HCT116 (cell line): Measurements from ENCODE around the gene DDX24. TPM values are rescaled to one million over a fixed set of nuclear protein-coding genes. Genes with fewer than 3 reads are reported as not detected.

Experiments
- ATAC-seq: fragments of 200-7000 bp; cut with Tn5 transposase; 2 replicates; pipeline ENCODE4 v1.9.1; 2020; ENCODE audit warnings: mild to moderate bottlenecking, moderate library complexity
- BruUV-seq: library from RNA; stranded (reverse); fragments of 400-500 nt; replicated peaks from 2 replicates; lab custom pipeline; 2021; lab: Mats Ljungman, UMichigan
- CTCF ChIA-PET: fragments of 300-600 bp; sonication (Branson Sonifier 250); formaldehyde crosslinking; loops from one replicate; lab custom pipeline; 2021; ENCODE audit warnings: antibody characterized with exemption; lab: Charles Lee
- POLR2A ChIA-PET: fragments of 300-600, 350-600 bp; sonication (Branson Sonifier 250); formaldehyde crosslinking; loops from one replicate; lab custom pipeline; 2021; ENCODE audit warnings: antibody characterized with exemption; lab: Charles Lee
- RAD21 ChIA-PET, 2 experiments: fragments of 300-600 bp; sonication (Branson Sonifier 250); formaldehyde crosslinking; loops; one replicate each; lab custom pipeline; 2023; ENCODE audit warnings: low total read pairs in 2 of 2; ENCODE audit not compliant: uncharacterized antibody in 2 of 2, unreplicated experiment in 2 of 2, low non-redundant PET in 1 of 2; lab: Charles Lee
- DNase-seq: peaks from one replicate; pipeline ENCODE4 v3.0.0-alpha.2; 2010; ENCODE audit warnings: low read depth, low spot score
- H2AFZ ChIP-seq: fragments of 200-600 bp; shearing (Covaris generic), sonication (generic); 2 replicates; pipeline ENCODE4 v1.6.1; 2017; ENCODE audit warnings: low read depth, mixed run types, mixed read lengths, antibody characterized with exemption, low read length; ENCODE audit not compliant: poor library complexity, severe bottlenecking
- H3K27ac ChIP-seq: 2 replicates; pipeline ENCODE4 v1.5.1; 2012; ENCODE audit warnings: low read depth, low read length
- H3K27me3 ChIP-seq: fragments of 200-600 bp; sonication (generic); 2 replicates; pipeline ENCODE4 v1.6.1; 2016; ENCODE audit warnings: mixed run types, low read length, mixed read lengths; ENCODE audit not compliant: insufficient read depth
- H3K36me3 ChIP-seq, 2 experiments: fragments of 200-500 bp in 1 of 2; fragments of 200-600 bp in 1 of 2; sonication (Bioruptor generic) in 1 of 2; sonication (generic) in 1 of 2; 2 replicates each; pipeline versions ENCODE4 v1.5.1 to v1.6.1; 2014 to 2016; ENCODE audit warnings: low read length in 2 of 2, inconsistent platforms in 1 of 2, mixed read lengths in 1 of 2, mixed run types in 1 of 2; ENCODE audit not compliant: insufficient read depth in 2 of 2, control insufficient read depth in 1 of 2
- H3K4me1 ChIP-seq, 2 experiments: fragments of 200-600 bp in 1 of 2; sonication (generic) in 1 of 2; 2 replicates each; pipeline versions ENCODE4 v1.5.1 to v1.6.1; 2012 to 2017; ENCODE audit warnings: low read length in 2 of 2, inconsistent platforms in 1 of 2, mild to moderate bottlenecking in 1 of 2, mixed read lengths in 1 of 2, mixed run types in 1 of 2, moderate library complexity in 1 of 2; ENCODE audit not compliant: insufficient read depth in 2 of 2, control insufficient read depth in 1 of 2
- H3K4me2 ChIP-seq: fragments of 200-600 bp; sonication (generic); 2 replicates; pipeline ENCODE4 v1.6.1; 2017; ENCODE audit warnings: mixed run types, low read length, mixed read lengths
- H3K4me3 ChIP-seq, 2 experiments: fragments of 200-600 bp in 1 of 2; sonication (generic) in 1 of 2; replicated peaks in 1 of 2; 2 replicates each; pipeline ENCODE4 v1.5.1; 2011 to 2016; ENCODE audit warnings: low read length in 2 of 2, control low read depth in 1 of 2, low read depth in 1 of 2, mild to moderate bottlenecking in 1 of 2, mixed read lengths in 1 of 2, mixed run types in 1 of 2
- H3K79me2 ChIP-seq: fragments of 200-600 bp; sonication (generic); 2 replicates; pipeline ENCODE4 v1.6.1; 2017; ENCODE audit warnings: mild to moderate bottlenecking, mixed run types, low read length, moderate library complexity, mixed read lengths; ENCODE audit not compliant: insufficient read depth
- H3K9ac ChIP-seq: fragments of 200-600 bp; sonication (generic); 2 replicates; pipeline ENCODE4 v1.6.1; 2016; ENCODE audit warnings: low read length, mixed read lengths
- H3K9me2 ChIP-seq: fragments of 200-600 bp; sonication (generic), shearing (Covaris generic); 2 replicates; pipeline ENCODE4 v1.6.1; 2017; ENCODE audit warnings: mixed run types, mild to moderate bottlenecking, moderate library complexity; ENCODE audit not compliant: insufficient read depth
- H3K9me3 ChIP-seq, 2 experiments: fragments of 200-500 bp in 1 of 2; fragments of 200-600 bp in 1 of 2; sonication (Bioruptor generic) in 1 of 2; sonication (generic) in 1 of 2; 2 replicates each; pipeline ENCODE4 v1.6.1; 2014 to 2017; ENCODE audit warnings: low read length in 2 of 2, mixed read lengths in 2 of 2, inconsistent platforms in 1 of 2, low read depth in 1 of 2, mild to moderate bottlenecking in 1 of 2, mixed run types in 1 of 2, moderate library complexity in 1 of 2; ENCODE audit not compliant: control insufficient read depth in 1 of 2, insufficient read depth in 1 of 2
- H4K20me1 ChIP-seq: fragments of 200-600 bp; sonication (generic), shearing (Covaris generic); 2 replicates; pipeline ENCODE4 v1.6.1; 2017; ENCODE audit warnings: mixed run types, mild to moderate bottlenecking, moderate library complexity; ENCODE audit not compliant: insufficient read depth
- CEBPB ChIP-seq: IDR thresholded peaks from 2 replicates; pipeline ENCODE4 v1.6.1; 2012; ENCODE audit warnings: low read depth
- ELF1 ChIP-seq: IDR thresholded peaks from 2 replicates; pipeline ENCODE4 v1.6.1; 2012; ENCODE audit warnings: low read depth, borderline replicate concordance
- EZH2 ChIP-seq: fragments of 200-600 bp; sonication (generic); IDR thresholded peaks from 2 replicates; pipeline ENCODE4 v1.6.1; 2017; ENCODE audit warnings: antibody characterized with exemption, mixed run types
- FOSL1 ChIP-seq: IDR thresholded peaks from 2 replicates; pipeline ENCODE4 v1.6.1; 2012; ENCODE audit warnings: low read depth
- JUND ChIP-seq: IDR thresholded peaks from 2 replicates; pipeline ENCODE4 v1.6.1; 2012
- MAX ChIP-seq: IDR thresholded peaks from 2 replicates; pipeline ENCODE4 v1.6.1; 2012
- POLR2AphosphoS5 ChIP-seq: IDR thresholded peaks from 2 replicates; pipeline ENCODE4 v1.6.1; 2011; ENCODE audit warnings: mild to moderate bottlenecking, low read depth, low read length, moderate library complexity
- RAD21 ChIP-seq: IDR thresholded peaks from 2 replicates; pipeline ENCODE4 v1.6.1; 2012; ENCODE audit warnings: low read depth, mild to moderate bottlenecking
- SIN3A ChIP-seq: IDR thresholded peaks from 2 replicates; pipeline ENCODE4 v1.6.1; 2012; ENCODE audit warnings: low read depth
- SP1 ChIP-seq: IDR thresholded peaks from 2 replicates; pipeline ENCODE4 v1.6.1; 2012; ENCODE audit warnings: low read depth
- SRF ChIP-seq: IDR thresholded peaks from 2 replicates; pipeline ENCODE4 v1.6.1; 2012; ENCODE audit warnings: low read depth
- YY1 ChIP-seq: IDR thresholded peaks from 2 replicates; pipeline ENCODE4 v1.6.1; 2011; ENCODE audit warnings: low read length, low read depth, moderate library complexity, mild to moderate bottlenecking; ENCODE audit not compliant: insufficient replicate concordance; ENCODE audit errors: extremely low read depth
- ZBTB33 ChIP-seq: IDR thresholded peaks from 2 replicates; pipeline ENCODE4 v1.6.1; 2011; ENCODE audit warnings: mild to moderate bottlenecking, low read length, moderate library complexity; ENCODE audit not compliant: insufficient replicate concordance; ENCODE audit errors: extremely low read depth
- ZNF274 ChIP-seq: fragments of 200-500 bp; sonication (Bioruptor generic); IDR thresholded peaks from 2 replicates; pipeline ENCODE4 v1.6.1; 2014; ENCODE audit warnings: mild to moderate bottlenecking, low read depth, low read length, inconsistent platforms
- intact Hi-C: fragments of 100-400 bp; cut with micrococcal nuclease; formaldehyde crosslinking; loops from 2 replicates; pipeline ENCODE4 v1.10.0; 2022
- total RNA-seq: library from RNA; stranded (reverse); gene quantifications from one replicate; pipeline ENCODE4 v1.2.1, GENCODE V29; 2021; ENCODE audit not compliant: unreplicated experiment
- TF ChIP-seq, protein P1 (sequence below): IDR thresholded peaks from 2 replicates; pipeline ENCODE4 v1.6.1; 2012
- TF ChIP-seq, protein P2 (sequence below), 3 experiments: fragments of 200-600 bp in 1 of 3; sonication (generic) in 1 of 3; IDR thresholded peaks in 2 of 3; conservative IDR thresholded peaks in 1 of 3; 2 replicates each; pipeline ENCODE4 v1.5.1; 2012 to 2017; ENCODE audit warnings: low read depth in 2 of 3, low read length in 2 of 3, antibody characterized with exemption in 1 of 3, borderline replicate concordance in 1 of 3, control low read depth in 1 of 3, mild to moderate bottlenecking in 1 of 3, mixed read lengths in 1 of 3, mixed run types in 1 of 3, moderate library complexity in 1 of 3; ENCODE audit not compliant: insufficient read depth in 1 of 3

DDX24 gene
- total RNA-seq, 1 experiment from 2014 or later, result 169 TPM

DNA sequence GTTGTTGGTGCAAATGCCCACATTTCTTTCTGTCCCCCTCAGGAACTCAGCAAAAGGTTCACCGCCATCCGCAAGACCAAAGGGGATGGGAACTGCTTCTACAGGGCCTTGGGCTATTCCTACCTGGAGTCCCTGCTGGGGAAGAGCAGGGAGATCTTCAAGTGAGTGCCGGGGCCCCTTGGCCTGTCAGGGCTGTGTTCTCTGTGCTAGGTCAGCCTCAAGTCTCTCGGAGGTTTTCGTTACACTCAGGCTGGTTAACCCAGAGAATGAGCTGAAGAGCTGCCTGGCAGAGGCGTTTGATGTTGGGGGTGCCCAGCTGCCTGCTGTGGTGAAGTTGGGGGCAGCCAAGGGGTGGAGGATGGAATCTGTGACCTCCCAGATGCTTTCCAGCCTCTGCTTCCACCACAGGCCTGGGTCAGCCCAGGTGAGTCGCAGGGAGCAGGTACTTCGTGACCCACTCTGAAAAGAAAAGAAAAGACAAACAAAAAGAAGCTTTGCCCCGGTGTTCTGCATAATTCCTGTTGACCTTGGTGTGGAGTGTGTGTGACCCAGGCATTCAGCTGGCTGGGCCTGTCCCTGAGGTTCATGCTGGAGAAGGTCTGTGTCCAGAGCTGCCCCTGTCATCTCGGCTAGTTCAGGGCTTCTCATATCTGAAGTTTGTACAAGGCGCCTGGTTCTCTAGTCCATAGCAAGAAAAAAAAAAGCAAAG lies 41.9 kb downstream of the DDX24 start:
- Histone ChIP-seq H3K9me3 (peaks cover 0 to 4% of the 10 kb centered on the region in 2 experiments; a peak in 1 of 4 replicates), H3K9ac (no peak overlapping the region), H3K4me1 (peaks cover 3 to 10% of the 10 kb centered on the region in 2 experiments; a peak in 3 of 4 replicates), H3K27me3 (no peaks in the 10 kb centered on the region), H3K36me3 (no peaks in the 10 kb centered on the region), H4K20me1 (no peaks in the 10 kb centered on the region), H3K9me2 (no peaks in the 10 kb centered on the region), H3K79me2 (no peaks in the 10 kb centered on the region), H3K27ac (no peak overlapping the region), H3K4me2 (no peak overlapping the region), H3K4me3 (no peak overlapping the region), H2AFZ (no peak overlapping the region)
- ATAC-seq (no peak), DNase-seq (no peak)
- ChIA-PET RAD21 (no interaction called here), CTCF (no interaction called here), POLR2A (no interaction called here)
- BruUV-seq, result no TSS peak
- TF ChIP-seq MAX (no peak), YY1 (no peak), JUND (no peak), POLR2AphosphoS5 (no peak), ELF1 (no peak), SP1 (no peak), ZNF274 (no peak), CEBPB (no peak), RAD21 (no peak), FOSL1 (no peak), SIN3A (no peak), SRF (no peak), ZBTB33 (no peak), EZH2 (no peak)
- TF ChIP-seq, protein P1, sequence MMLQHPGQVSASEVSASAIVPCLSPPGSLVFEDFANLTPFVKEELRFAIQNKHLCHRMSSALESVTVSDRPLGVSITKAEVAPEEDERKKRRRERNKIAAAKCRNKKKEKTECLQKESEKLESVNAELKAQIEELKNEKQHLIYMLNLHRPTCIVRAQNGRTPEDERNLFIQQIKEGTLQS, result no peak
- TF ChIP-seq, protein P2, sequence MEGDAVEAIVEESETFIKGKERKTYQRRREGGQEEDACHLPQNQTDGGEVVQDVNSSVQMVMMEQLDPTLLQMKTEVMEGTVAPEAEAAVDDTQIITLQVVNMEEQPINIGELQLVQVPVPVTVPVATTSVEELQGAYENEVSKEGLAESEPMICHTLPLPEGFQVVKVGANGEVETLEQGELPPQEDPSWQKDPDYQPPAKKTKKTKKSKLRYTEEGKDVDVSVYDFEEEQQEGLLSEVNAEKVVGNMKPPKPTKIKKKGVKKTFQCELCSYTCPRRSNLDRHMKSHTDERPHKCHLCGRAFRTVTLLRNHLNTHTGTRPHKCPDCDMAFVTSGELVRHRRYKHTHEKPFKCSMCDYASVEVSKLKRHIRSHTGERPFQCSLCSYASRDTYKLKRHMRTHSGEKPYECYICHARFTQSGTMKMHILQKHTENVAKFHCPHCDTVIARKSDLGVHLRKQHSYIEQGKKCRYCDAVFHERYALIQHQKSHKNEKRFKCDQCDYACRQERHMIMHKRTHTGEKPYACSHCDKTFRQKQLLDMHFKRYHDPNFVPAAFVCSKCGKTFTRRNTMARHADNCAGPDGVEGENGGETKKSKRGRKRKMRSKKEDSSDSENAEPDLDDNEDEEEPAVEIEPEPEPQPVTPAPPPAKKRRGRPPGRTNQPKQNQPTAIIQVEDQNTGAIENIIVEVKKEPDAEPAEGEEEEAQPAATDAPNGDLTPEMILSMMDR (IDR thresholded peaks at IDR 0.05 in 2 of 3, conservative IDR thresholded peaks at IDR 0.05 in 1 of 3; ENCODE audit: borderline replicate concordance in 1 of 3, insufficient read depth in 1 of 3, low read depth in 2 of 3, low read length in 2 of 3), result no peak
- intact Hi-C loops, result no loop called here
